HL-60 (cell line): ENCODE measurements around the gene LSMEM2.

Experiments used
- CTCF ChIP-seq: IDR thresholded peaks from one replicate; pipeline ENCODE4 v1.5.1; 2011; ENCODE audit warnings: low read length, control low read depth, inconsistent platforms; ENCODE audit not compliant: insufficient read depth
- GABPA ChIP-seq: IDR thresholded peaks from 2 replicates; pipeline ENCODE4 v1.6.1; 2012; ENCODE audit warnings: low read depth
- POLR2AphosphoS5 ChIP-seq: IDR thresholded peaks from 2 replicates; pipeline ENCODE4 v1.6.1; 2012; ENCODE audit warnings: low read depth

- TF ChIP-seq CTCF (no peak), POLR2AphosphoS5 (no peak), GABPA (no peak)
These were observed 37.0 kb upstream of the LSMEM2 start for GRCh38 chr3:50241713-50242380.
